ENCODE measurements around the gene TMEM132A.
A peak's percentile ranks its signal among the peaks of the same experiment; 100 is the strongest.

DNA sequence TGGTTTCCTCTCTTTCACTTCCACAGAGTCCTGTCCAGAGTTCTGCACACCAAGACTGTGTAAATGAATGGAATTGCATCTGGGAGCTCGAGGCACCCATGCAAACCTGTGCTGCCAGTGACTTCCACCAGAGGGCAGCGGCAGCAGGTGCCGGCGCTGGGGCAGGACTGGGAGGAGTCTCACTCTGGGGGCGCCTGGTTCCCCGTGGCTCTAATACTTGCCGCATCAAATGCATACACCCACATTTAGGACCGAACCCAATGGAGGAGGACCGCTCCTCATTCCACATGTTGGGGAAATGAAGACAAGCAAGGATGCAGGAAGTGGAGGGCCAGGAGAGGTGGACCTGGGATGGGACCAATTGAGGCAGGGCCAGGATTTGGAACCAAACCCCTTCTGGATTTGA is 46.1 kb downstream of the TMEM132A start:
- TF ChIP-seq CTCF (conservative IDR thresholded peaks at IDR 0.05): peak; percentile 96
- TF ChIP-seq ZFX (IDR thresholded peaks at IDR 0.05): no peak
